IPS-18c (cell line): Measurements from ENCODE around the gene PTTG2.

ENCODE experiments used
- H3K4me3 ChIP-seq: 2 replicates; pipeline ENCODE4 v1.7.0; 2013; ENCODE audit warnings: low read depth, mild to moderate bottlenecking, low read length, moderate library complexity; ENCODE audit not compliant: insufficient read depth
- H3K9me3 ChIP-seq: one replicate; pipeline ENCODE4 v1.6.1; 2013; ENCODE audit warnings: mild to moderate bottlenecking, low read length, moderate library complexity; ENCODE audit not compliant: control insufficient read depth, insufficient read depth

Gene PTTG2

DNA sequence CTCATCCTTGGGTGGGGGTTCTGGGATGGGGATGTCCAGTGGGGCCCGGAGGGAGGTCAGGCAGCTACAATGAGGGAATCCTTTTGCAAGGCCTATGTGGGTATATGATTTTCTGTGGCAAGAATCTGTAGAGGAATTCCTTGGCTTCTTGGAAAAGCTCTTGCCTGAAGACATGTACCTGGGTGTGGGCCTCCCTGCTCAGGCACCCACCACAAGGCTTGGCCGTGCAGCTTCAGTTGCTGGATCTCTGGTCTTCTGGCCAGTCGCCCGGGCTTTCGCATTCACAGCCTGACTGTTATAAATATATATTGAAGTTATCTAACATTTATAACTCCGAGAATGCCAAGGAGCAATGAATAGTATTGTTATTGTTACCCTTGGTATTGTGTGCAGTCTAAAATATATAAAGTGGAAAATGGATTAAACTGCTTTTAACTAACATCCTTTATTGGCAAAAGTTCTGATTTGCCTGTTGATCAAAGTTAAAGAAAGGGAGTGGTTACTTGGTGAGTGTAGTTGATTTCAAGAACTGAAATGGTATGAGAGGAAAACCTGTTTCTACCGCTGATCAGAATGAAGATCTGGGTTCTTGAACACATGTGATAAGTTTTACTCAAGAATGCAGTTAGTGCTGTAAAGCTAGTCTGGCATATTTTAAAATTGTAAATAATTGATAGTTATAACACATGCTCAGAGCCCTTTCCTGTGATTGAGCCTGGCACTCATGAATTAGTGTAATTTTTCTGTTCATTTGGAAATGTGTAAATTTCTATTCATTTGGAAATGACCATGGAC is 36.0 kb downstream of the PTTG2 start:
- H3K4me3 ChIP-seq: no peak overlapping the region
- H3K9me3 ChIP-seq: no peaks in the 10 kb centered on the region

DNA sequence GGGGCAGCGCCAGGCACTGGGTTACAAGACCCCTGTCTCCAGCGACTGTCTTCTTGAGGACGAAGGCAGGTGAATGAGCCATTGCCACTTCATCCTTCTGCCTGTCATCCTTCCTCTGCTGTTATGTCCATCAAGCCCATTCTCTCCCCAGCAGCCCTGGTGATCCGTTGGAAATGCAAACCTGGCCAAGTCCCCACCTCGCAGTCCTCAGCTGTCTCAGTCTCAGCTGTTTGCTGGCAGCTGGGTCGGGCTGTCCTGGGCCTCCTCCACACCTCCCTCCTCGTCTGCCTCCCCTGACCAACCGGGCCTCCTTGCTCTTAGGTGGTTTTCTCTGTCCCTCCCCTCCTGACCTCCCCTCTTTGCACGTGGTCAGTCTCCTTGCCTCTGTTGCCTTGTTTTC is 38.0 kb downstream of the PTTG2 start:
- no peaks in the 10 kb centered on the region for H3K9me3 ChIP-seq
- no peak overlapping the region for H3K4me3 ChIP-seq

DNA sequence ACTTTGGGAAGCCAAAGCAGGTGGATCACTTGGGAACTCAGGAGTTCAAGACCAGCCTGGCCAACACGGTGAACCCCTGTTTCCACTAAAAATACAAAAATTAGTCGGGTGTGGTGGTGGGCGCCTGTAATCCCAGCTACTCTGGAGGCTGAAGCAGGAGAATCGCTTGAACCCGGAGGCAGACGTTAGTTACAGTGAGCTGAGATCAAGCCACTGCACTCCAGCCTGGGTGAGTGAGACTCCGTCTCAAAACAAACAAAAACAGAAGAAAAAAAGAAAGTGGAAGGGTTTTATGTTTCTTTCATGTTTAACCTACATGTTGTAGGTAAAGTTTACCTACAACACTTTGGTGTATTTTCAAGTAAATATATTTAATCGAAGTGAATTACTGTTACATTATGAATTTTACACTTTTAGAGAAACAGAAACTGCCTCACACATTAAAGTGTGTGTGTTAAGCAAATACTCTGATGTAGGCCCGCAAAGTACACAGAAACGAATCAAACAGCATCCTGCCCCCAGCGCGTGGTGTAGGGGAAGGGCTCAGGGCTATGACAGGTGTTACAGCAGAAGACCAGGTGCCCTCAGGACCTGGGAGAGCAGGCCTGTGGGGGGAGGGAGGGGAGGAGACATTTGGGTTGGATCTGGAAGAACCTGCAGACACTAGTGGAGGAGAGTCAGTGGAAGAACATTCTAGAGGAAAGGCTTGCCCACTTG is 39.0 kb downstream of the PTTG2 start:
- Histone ChIP-seq H3K9me3 (no peaks in the 10 kb centered on the region), H3K4me3 (no peak overlapping the region; the same call in 1 of the 2 replicates)

DNA sequence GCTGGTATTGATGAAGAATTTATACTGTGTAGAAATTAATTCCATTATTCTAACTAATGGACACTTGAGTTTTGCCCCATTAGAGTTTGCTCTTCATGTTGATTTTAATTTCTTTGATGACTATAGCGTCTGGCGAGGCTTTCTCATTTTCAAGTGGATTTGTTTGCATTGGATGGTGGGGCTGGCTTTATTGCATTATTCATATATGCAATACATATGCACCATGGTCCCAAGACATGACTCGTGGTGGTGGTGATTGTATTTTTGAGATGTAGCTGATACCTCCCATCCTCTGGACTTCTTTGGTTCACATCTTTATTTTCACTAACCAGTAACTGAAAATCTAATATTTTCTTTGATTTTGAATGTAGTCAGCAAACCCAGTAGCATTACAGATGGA is 39.8 kb downstream of the PTTG2 start:
- no peaks in the 10 kb centered on the region for H3K9me3 ChIP-seq
- no peak overlapping the region for H3K4me3 ChIP-seq

DNA sequence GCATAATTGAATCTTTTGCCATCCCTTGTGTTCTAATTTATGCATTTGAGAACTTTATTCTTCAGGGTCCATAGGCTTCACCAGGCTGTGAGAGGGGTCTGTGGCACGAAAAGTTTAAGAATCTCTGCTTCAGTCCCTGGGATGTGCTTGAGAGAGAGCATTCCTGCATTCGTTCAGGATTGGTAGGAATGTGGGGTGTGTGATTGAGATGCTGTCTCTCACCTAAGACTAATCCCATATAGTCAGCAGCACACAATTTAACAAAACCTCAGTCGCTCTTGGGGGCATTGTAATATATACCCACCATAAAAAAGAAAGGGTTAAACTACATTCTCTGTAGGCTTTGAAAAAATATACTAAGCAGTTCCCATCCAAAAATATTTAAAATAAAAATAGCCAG is 41.7 kb downstream of the PTTG2 start:
- H3K9me3 ChIP-seq: no peaks in the 10 kb centered on the region
- no peak overlapping the region for H3K4me3 ChIP-seq

DNA sequence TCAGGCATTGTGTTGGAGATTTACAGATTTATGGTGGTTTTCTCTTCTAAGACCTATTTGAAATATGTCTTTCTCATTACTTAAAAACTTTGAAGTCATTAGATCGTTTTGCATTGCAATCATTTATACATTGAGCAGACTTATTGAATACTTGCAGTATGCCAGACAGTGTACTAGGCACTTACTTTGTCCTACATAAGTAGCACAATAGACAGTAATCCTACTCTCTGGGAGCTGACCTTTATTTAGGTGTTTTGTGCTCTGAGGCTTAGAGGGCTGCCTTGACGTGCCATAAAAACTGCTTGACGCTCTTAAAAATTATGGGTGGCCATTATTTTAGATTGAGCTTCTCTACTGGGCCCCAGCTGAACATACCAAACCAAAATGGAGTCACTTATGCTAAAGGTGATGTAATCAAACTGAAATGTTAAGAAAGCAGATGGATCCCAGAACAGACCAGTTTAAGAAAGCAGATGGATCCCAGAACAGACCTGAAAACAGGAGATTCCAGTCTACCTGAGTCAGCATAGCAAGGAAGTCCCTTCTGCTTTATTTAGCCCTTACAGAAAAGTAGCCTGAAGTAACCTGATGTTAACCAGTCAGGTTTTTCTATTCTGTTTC is 42.4 kb downstream of the PTTG2 start:
- Histone ChIP-seq H3K9me3 (no peaks in the 10 kb centered on the region), H3K4me3 (no peak overlapping the region)

DNA sequence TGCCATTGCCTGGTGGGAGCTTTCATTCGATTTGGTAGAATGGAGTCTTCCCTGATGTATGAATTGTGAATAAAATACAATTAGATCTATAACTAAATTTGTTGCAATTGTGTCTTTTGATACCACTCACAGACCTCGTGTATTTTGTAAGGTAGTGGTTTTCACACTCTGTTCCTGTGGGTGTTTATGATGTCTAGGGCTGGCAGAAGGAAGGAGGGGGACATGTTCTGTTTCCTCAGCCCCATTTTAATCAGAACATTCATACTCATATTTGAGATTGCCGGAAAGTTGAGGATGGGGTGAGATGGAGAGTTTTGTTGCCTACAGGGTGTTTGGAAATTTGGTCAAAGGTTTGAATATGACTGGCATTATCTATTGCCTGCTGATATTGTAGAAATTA is 42.9 kb downstream of the PTTG2 start:
- no peak overlapping the region for H3K4me3 ChIP-seq
- no peaks in the 10 kb centered on the region for H3K9me3 ChIP-seq

DNA sequence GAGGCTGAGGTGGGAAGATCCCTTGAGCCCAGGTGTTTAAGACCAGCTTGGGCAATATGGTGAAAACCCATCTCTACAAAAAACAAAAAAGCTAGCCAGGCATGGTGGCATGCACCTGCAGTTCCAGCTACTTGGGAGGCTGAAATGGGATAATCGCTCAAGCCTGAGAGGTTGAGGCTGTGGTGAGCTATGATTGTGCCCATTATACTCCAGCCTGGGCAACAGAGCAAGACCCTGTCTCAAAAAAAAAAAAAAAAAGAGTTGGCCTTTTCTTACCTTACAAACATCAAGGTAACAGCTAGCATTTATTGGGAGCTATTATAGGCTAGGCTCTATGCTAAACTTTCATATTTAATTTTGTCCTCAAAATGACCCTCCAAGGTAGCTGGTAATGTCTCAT is 43.4 kb downstream of the PTTG2 start:
- Histone ChIP-seq H3K9me3 (no peaks in the 10 kb centered on the region), H3K4me3 (no peak overlapping the region)

DNA sequence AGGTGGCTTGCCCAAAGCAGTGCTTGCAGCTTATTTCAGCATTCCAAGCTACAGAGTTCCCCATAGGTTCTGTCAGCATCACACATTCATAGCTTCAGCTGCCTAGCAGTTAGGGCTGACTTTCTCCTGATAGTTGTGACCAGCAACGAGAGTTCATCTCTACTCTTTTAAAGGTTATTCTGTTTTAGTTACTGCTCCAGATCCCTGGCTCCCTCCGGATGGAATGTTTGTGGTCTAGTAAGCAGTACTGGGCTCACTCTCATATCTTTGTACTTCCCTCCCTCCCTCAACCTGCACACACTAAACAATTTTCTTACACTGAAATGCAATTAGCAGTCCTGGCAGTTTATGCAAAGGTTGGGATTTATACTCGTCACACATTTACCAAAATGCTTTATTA is 43.9 kb downstream of the PTTG2 start:
- Histone ChIP-seq H3K9me3 (no peaks in the 10 kb centered on the region), H3K4me3 (no peak overlapping the region)

DNA sequence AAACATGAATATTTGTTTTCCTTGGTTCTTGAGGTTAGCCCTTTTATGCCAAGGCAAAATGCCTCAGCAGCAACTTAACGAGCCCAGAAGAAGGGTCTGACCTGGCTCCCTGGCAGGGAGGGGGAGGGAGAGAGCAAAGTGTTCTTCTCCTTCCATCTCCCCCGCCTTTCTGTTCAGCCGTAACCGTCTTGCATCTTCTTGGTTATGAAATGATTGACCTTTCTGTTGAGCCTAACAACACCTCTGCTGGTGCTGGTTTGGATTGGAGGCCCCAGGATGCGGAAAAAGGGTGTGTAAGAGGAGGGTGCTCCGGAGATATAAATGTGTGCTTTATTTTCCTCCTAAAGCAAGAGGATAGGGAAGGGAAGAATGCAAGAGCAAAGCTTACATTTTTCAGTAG is 44.7 kb downstream of the PTTG2 start:
- Histone ChIP-seq H3K9me3 (no peaks in the 10 kb centered on the region), H3K4me3 (no peak overlapping the region)

DNA sequence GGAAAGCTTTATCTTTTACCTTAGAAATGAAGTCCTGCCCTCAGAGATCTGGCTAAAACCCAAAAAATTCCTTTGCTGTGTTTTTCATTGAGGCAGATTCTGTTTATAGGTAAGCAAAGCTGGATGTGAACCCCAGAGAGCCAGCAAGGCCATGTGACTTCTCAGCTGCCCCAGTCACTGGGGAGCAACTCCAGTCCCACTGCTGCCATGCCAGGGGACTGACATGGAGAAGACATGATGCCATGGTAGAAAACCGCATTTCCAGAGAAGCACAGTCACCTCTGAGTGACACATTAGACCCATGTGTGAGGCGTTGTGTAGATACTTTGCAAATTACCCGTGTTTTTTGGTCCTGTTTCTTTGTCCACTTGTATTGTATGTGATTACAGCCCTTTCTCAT is 45.4 kb downstream of the PTTG2 start:
- Histone ChIP-seq H3K9me3 (no peaks in the 10 kb centered on the region), H3K4me3 (no peak overlapping the region)

DNA sequence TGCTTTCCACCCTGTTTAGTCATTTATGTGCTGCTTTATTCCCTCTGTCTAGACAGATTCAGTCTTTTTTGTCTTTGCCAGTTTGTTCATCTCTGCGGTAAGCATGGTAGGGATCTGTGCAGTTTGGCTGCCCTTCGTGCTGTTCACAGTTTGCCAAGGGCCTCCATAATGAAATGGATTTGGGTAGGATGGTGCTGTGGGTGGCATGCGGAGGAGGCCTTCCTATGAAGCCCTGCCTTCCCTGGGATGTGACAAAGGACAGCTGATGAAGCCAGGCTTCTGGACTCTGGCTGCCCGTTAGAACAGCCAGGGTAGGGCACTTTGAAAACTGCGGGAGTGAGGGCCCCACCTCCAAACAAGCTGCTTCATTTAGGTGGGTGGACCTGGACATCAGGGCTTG is 47.4 kb downstream of the PTTG2 start:
- Histone ChIP-seq H3K4me3 (no peak overlapping the region), H3K9me3 (no peaks in the 10 kb centered on the region)

DNA sequence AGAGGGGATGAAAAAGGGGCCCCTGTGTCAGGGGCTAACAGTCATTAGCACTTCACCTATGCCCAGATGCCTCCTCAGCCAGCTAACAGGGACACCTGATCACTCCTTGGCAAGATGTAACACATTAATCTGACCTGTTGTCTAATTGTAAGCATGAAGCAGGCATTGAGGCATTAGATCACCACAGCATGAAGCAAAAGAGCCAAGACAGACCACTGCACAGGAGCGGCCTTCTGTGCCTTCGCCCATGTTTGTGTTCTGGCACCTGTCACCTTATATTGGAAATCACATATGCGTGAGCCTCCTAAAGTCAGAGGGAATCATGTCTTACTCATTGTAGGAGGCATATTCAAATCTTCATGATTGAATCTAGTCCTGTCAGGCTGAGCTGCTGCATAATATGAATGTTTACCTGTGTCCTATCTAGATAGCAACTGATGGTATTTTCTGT is 48.4 kb downstream of the PTTG2 start:
- no peak overlapping the region for H3K4me3 ChIP-seq

DNA sequence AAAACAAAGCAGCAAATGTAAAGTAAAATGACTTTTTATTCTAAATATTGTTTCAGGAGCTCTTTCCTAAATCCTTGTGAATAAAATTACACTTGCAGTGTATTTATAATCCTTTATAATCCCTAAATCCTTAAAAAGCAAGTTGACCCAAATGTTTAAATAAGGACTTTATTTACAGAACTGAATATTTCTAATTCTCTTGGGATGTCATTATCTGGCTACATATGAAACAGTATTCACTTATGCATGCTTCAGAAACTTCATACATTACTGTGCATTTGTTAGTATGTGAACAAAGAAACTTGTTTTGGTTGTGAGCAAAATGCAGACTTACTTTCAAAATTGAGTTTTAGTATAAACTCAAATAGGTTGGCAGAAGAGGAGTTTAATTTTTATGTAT is 49.2 kb downstream of the PTTG2 start:
- Histone ChIP-seq H3K9me3 (no peaks in the 10 kb centered on the region), H3K4me3 (no peak overlapping the region)

More for the DNA sequence above, 48.4 kb downstream of the PTTG2 start:
- no peaks in the 10 kb centered on the region for H3K9me3 ChIP-seq

DNA sequence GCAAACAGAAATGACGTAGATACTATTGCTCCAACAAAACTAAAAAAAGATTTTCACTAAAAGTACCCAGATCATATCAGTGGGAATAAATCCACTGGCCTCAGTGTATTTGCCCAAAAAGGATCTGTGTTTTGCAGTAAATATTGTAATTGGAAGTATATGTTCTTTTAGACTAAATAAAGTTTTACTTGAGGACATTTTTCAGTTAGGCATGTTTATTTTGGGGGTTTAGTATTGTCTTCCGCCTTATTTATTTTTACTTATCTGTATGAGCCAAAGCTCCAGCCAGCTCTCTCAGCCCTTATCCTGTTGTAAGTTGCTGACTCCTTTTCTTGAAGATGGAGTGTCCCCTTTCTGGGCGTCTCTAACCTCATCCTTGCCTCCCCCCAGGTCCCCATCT is 49.8 kb downstream of the PTTG2 start:
- no peak overlapping the region for H3K4me3 ChIP-seq
- no peaks in the 10 kb centered on the region for H3K9me3 ChIP-seq
